Stomach (tissue), 9 donors: ENCODE data around the gene EIF6. TPM values are rescaled to one million over a fixed set of nuclear protein-coding genes. Genes with fewer than 3 reads are reported as not detected.

Source experiments
- DNase-seq, 2 donors: peaks; one replicate each; pipeline versions ENCODE4 v3.0.0 to v3.0.0-alpha.2; 2013 to 2019
- H3K27ac ChIP-seq, 5 donors: fragments of 200-600 bp in 4 of 5; sonication (generic) in 4 of 5; one replicate each; pipeline ENCODE4 v1.5.1; 2013 to 2019; ENCODE audit warnings: mild to moderate bottlenecking in 1 of 5, moderate library complexity in 1 of 5
- H3K27me3 ChIP-seq, 3 donors: fragments of 200-600 bp; sonication (generic); one replicate each; pipeline ENCODE4 v1.5.1; 2017 to 2019; ENCODE audit warnings: mixed run types in 1 of 3
- H3K36me3 ChIP-seq, 4 donors: fragments of 200-600 bp; sonication (generic); 1 replicate in 3 of 4; 2 replicates in 1 of 4; pipeline ENCODE4 v1.5.1; 2016 to 2019
- H3K4me1 ChIP-seq, 4 donors: fragments of 200-600 bp; sonication (generic); one replicate each; pipeline ENCODE4 v1.5.1; 2016 to 2019
- H3K4me3 ChIP-seq, 4 donors: fragments of 200-600 bp; sonication (generic) in 3 of 4; one replicate each; pipeline ENCODE4 v1.5.1; 2016 to 2019; ENCODE audit warnings: mild to moderate bottlenecking in 1 of 4
- H3K9me3 ChIP-seq, 4 donors: fragments of 200-600 bp; sonication (generic); one replicate each; pipeline ENCODE4 v1.5.1; 2016 to 2019
- EP300 ChIP-seq: sonication (generic); formaldehyde crosslinking; IDR thresholded peaks from one replicate; pipeline ENCODE4 v1.6.1; 2017; ENCODE audit warnings: antibody characterized with exemption
- POLR2A ChIP-seq, 4 donors: fragments of 450-650 bp; IDR thresholded peaks; one replicate each; pipeline ENCODE4 v1.6.1; 2016; ENCODE audit warnings: antibody characterized with exemption in 4 of 4, control low read depth in 2 of 4, mild to moderate bottlenecking in 1 of 4, moderate library complexity in 1 of 4
- POLR2AphosphoS5 ChIP-seq, 3 donors: sonication (generic); formaldehyde crosslinking; IDR thresholded peaks; one replicate each; pipeline ENCODE4 v1.6.1; 2016; ENCODE audit warnings: antibody characterized with exemption in 3 of 3
- WGBS, 5 donors: extraction: QIAGEN DNeasy Blood & Tissue Kit in 3 of 5; methylation state at CpG; one replicate each; pipeline versions ENCODE4 v1.1.5 to v1.1.7; 2013 to 2018; 5-methylcytosine and 5-hydroxymethylcytosine counted together
- intact Hi-C: fragments of 100-400 bp; cut with DNase I; formaldehyde crosslinking; loops from one replicate; pipeline ENCODE4 v1.15.1; 2023; ENCODE audit warnings: low total_unique reads
- polyA plus RNA-seq, 3 donors: library from polyadenylated mRNA; stranded (reverse); fragments of 200-250 nt; gene quantifications; one replicate each; pipeline ENCODE4 v1.2.3, GENCODE V29; 2013
- total RNA-seq, 5 donors: library from RNA; depleted of rRNA; stranded (reverse); fragments of >200 nt; gene quantifications; one replicate each; pipeline versions ENCODE4 v1.1.0 to v1.2.3, GENCODE V29; 2014 to 2016
- TF ChIP-seq, protein P1 (sequence below), 7 experiments: fragments of 450-650 bp in 4 of 7; fragments of 200-600 bp in 3 of 7; sonication (generic) in 3 of 7; IDR thresholded peaks; one replicate each; pipeline ENCODE4 v1.5.1; 2016 to 2019; ENCODE audit warnings: antibody characterized with exemption in 7 of 7, control low read depth in 2 of 7, mild to moderate bottlenecking in 1 of 7
- donor health status: healthy with polysubstance abuse.
- donor health status: Bipolar disorder and iron deficiency.
- donor health status: healthy.

EIF6 gene
- total and polyA plus RNA-seq, 8 donors: 16.3 to 163 (median 99.1) TPM

- TF ChIP-seq EP300 (no peak), POLR2A (IDR thresholded peaks at IDR 0.05) (no peak), POLR2AphosphoS5 (IDR thresholded peaks at IDR 0.05) (no peak)
- TF ChIP-seq, protein P1, sequence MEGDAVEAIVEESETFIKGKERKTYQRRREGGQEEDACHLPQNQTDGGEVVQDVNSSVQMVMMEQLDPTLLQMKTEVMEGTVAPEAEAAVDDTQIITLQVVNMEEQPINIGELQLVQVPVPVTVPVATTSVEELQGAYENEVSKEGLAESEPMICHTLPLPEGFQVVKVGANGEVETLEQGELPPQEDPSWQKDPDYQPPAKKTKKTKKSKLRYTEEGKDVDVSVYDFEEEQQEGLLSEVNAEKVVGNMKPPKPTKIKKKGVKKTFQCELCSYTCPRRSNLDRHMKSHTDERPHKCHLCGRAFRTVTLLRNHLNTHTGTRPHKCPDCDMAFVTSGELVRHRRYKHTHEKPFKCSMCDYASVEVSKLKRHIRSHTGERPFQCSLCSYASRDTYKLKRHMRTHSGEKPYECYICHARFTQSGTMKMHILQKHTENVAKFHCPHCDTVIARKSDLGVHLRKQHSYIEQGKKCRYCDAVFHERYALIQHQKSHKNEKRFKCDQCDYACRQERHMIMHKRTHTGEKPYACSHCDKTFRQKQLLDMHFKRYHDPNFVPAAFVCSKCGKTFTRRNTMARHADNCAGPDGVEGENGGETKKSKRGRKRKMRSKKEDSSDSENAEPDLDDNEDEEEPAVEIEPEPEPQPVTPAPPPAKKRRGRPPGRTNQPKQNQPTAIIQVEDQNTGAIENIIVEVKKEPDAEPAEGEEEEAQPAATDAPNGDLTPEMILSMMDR (IDR thresholded peaks at IDR 0.05): no peak
- Histone ChIP-seq H3K27ac (no peak overlapping the region), H3K36me3 (peaks cover 0 to 13% (median 6%) of the 10 kb centered on the region in 4 donors), H3K4me1 (no peaks in the 10 kb centered on the region), H3K9me3 (no peaks in the 10 kb centered on the region), H3K4me3 (no peak overlapping the region), H3K27me3 (no peaks in the 10 kb centered on the region)
- intact Hi-C loops: no loop called here
- WGBS, 5 donors: 82 to 96% (median 92%) methylated on average over 2 of the region's 2 CpGs
- DNase-seq: no peak
Measured at GRCh38 chr20:35240811-35241293, 43.7 kb downstream of the EIF6 start.

DNA sequence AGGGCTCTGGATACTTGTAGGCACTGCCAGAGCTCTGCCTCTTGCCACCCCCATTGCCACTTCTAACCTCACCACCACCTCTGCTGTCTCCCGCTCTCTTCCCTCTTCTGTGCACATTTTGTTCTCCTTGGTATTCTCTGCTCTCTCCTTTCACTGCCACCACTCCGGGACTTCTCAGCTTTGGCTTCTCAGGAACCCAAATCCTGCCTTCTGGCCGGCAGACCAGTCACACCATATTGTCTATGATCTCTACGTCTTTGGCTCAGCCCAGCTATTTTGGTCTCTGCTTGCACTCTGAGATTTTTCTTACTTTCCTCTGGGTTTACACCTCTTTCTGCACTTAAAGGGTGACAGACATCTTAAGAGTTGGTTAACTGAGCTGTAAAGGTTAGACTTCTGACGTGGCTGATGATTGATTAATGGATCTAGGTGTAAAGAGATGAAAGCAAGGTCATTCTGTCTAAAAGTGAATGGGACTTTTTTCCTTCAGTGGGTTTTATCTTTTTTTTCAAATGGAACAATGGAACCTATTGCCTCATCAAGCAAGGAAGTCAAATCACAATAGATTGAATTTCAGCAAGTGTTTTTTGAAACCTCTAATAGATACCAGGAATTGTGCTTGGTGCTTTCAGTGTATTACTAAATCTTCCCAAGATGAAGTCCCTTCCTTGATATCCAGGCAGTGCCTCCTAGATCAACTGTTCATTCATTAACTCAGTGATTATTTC lies 44.3 kb downstream of the EIF6 start:
- 67 to 81% (median 70%) methylated on average over 5 of the region's 5 CpGs for WGBS, 5 donors
- Histone ChIP-seq H3K36me3 (peaks cover 0 to 19% (median 12%) of the 10 kb centered on the region in 4 donors), H3K27ac (no peak overlapping the region), H3K4me1 (no peaks in the 10 kb centered on the region), H3K4me3 (no peak overlapping the region), H3K9me3 (no peaks in the 10 kb centered on the region), H3K27me3 (no peaks in the 10 kb centered on the region)
- DNase-seq: no peak
- intact Hi-C loops: no loop called here
- TF ChIP-seq, protein P1 (IDR thresholded peaks at IDR 0.05): no peak

DNA sequence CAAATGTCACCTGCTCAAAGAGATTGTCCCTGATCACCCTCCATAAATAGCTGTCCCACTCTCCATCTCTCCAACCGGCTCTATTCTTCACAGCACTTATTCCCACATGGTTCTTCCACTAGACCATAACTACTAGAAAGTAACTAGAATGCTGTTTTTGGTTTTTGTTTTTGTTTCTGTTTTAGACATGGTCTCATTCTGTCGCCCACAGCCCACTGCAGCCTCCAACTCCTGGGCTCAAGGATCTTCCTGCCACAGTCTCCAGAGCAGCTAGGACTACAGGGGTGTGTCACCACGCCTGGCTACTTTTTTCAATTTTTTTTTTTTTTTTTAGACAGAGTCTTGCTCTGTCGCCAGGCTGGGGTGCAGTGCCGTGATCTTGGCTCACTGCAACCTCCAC lies 45.8 kb downstream of the EIF6 start:
- no peak for TF ChIP-seq EP300
- no peak for TF ChIP-seq POLR2A (IDR thresholded peaks at IDR 0.05)
- TF ChIP-seq, protein P1 (IDR thresholded peaks at IDR 0.05): no peak
- no peak for TF ChIP-seq POLR2AphosphoS5 (IDR thresholded peaks at IDR 0.05)
- Histone ChIP-seq H3K27me3 (no peaks in the 10 kb centered on the region), H3K9me3 (no peaks in the 10 kb centered on the region), H3K4me1 (no peaks in the 10 kb centered on the region), H3K27ac (no peak overlapping the region), H3K36me3 (peaks cover 0 to 29% (median 19%) of the 10 kb centered on the region in 4 donors), H3K4me3 (no peak overlapping the region)
- WGBS, 5 donors: 82 to 89% (median 86%) methylated on average over 5 of the region's 5 CpGs
- intact Hi-C loops: no loop called here
- no peak for DNase-seq

- Histone ChIP-seq H3K27ac (no peak overlapping the region), H3K4me1 (no peaks in the 10 kb centered on the region), H3K27me3 (no peaks in the 10 kb centered on the region), H3K9me3 (no peaks in the 10 kb centered on the region), H3K4me3 (no peak overlapping the region), H3K36me3 (peaks cover 0 to 29% (median 19%) of the 10 kb centered on the region in 4 donors)
- WGBS, 5 donors: 82 to 94% (median 91%) methylated on average over 4 of the region's 4 CpGs
- no peak for DNase-seq
- intact Hi-C loops: no loop called here
- TF ChIP-seq EP300 (no peak), POLR2AphosphoS5 (IDR thresholded peaks at IDR 0.05) (no peak)
- TF ChIP-seq, protein P1 (IDR thresholded peaks at IDR 0.05): no peak
Measured at GRCh38 chr20:35238170-35238569, 46.4 kb downstream of the EIF6 start.
